ENCODE data around the gene CCDC60. TPM values are rescaled to one million over a fixed set of nuclear protein-coding genes. Genes with fewer than 3 reads are reported as not detected.

The CCDC60 gene
- total and polyA plus RNA-seq, 10 of the 15 experiments (the other 5 are each of a cell fraction or from before 2014, with no cell fraction given), result 0.19 TPM; not detected in 9

GRCh38 chr12:119576118-119576810 is 241.7 kb downstream of the CCDC60 start:
- no TSS peak for BruUV-seq (replicated peaks)
- ChIA-PET CTCF (no interaction called here), POLR2A (no interaction called here), RAD21 (ENCODE audit: unreplicated experiment) (no interaction called here), SMC1A (ENCODE audit: uncharacterized antibody, unreplicated experiment) (no interaction called here)
- no peaks in the 10 kb centered on the region for H3K27me3 ChIP-seq (replicated peaks in 1 of 2; ENCODE audit: control insufficient read depth in 2 of 2, insufficient read depth in 2 of 2, low read length in 1 of 2)
- no peak overlapping the region for H3K4me2 ChIP-seq (ENCODE audit: control insufficient read depth, insufficient read depth)
- ATAC-seq (no peak), FAIRE-seq (no peak), DNase-seq (ENCODE audit: low read depth, low spot score) (no peak)
- TF ChIP-seq FOS (IDR thresholded peaks at IDR 0.05; ENCODE audit: borderline replicate concordance, extremely low read depth, insufficient read length), result no peak
- no peak for TF ChIP-seq POLR2AphosphoS2 (IDR thresholded peaks at IDR 0.05; ENCODE audit: low read depth, low read length)
- no peak for TF ChIP-seq KLF5 (IDR thresholded peaks at IDR 0.05; ENCODE audit: partially characterized antibody)
- no peak for TF ChIP-seq NFIC (IDR thresholded peaks at IDR 0.05; ENCODE audit: low read depth, low read length)
- TF ChIP-seq PBX3 (IDR thresholded peaks at IDR 0.05; ENCODE audit: insufficient replicate concordance, low read depth, low read length), result no peak
- intact Hi-C loops (cut with micrococcal nuclease; ENCODE audit: unreplicated experiment) (no loop called here), in situ Hi-C loops (cut with MboI) (no loop called here)
- WGBS (ENCODE audit: insufficient coverage, insufficient replicate concordance, low lambda C conversion rate, missing lambda C conversion rate), result 49% methylated on average over 8 of the region's 8 CpGs
- no peak overlapping the region for H3K9ac ChIP-seq (ENCODE audit: control insufficient read depth, insufficient read depth, low read length)
- no peaks in the 10 kb centered on the region for H4K20me1 ChIP-seq (ENCODE audit: control insufficient read depth, insufficient read depth)
- H3K79me2 ChIP-seq (ENCODE audit: control insufficient read depth, insufficient read depth, low read length), result no peaks in the 10 kb centered on the region
- no peak overlapping the region for H3K27ac ChIP-seq (ENCODE audit: control insufficient read depth, insufficient read depth)
- no peaks in the 10 kb centered on the region for H3K4me1 ChIP-seq (ENCODE audit: control insufficient read depth, insufficient read depth, low read length)
- no peaks in the 10 kb centered on the region for H3K9me3 ChIP-seq (replicated peaks; ENCODE audit: control insufficient read depth, insufficient read depth, low read length)
- no peak overlapping the region for H3K4me3 ChIP-seq
- H3K36me3 ChIP-seq (ENCODE audit: control insufficient read depth in 2 of 2, insufficient read depth in 2 of 2, low read length in 1 of 2), result no peaks in the 10 kb centered on the region
- H2AFZ ChIP-seq (ENCODE audit: control insufficient read depth, low read depth, low read length), result no peak overlapping the region

- ATAC-seq (no peak), FAIRE-seq (no peak), DNase-seq (ENCODE audit: low read depth, low spot score) (no peak)
- no peak overlapping the region for H3K27ac ChIP-seq (ENCODE audit: control insufficient read depth, insufficient read depth)
- H3K4me3 ChIP-seq, result no peak overlapping the region
- H3K4me2 ChIP-seq (ENCODE audit: control insufficient read depth, insufficient read depth), result no peak overlapping the region
- ChIA-PET RAD21 (ENCODE audit: unreplicated experiment) (no interaction called here), CTCF (no interaction called here), POLR2A (no interaction called here), SMC1A (ENCODE audit: uncharacterized antibody, unreplicated experiment) (no interaction called here)
- no peaks in the 10 kb centered on the region for H3K79me2 ChIP-seq (ENCODE audit: control insufficient read depth, insufficient read depth, low read length)
- no peaks in the 10 kb centered on the region for H3K36me3 ChIP-seq (ENCODE audit: control insufficient read depth in 2 of 2, insufficient read depth in 2 of 2, low read length in 1 of 2)
- no peak overlapping the region for H2AFZ ChIP-seq (ENCODE audit: control insufficient read depth, low read depth, low read length)
- H3K9ac ChIP-seq (ENCODE audit: control insufficient read depth, insufficient read depth, low read length), result no peak overlapping the region
- in situ Hi-C loops (cut with MboI) (no loop called here), intact Hi-C loops (cut with micrococcal nuclease; ENCODE audit: unreplicated experiment) (no loop called here)
- no peaks in the 10 kb centered on the region for H3K27me3 ChIP-seq (replicated peaks in 1 of 2; ENCODE audit: control insufficient read depth in 2 of 2, insufficient read depth in 2 of 2, low read length in 1 of 2)
- H3K9me3 ChIP-seq (replicated peaks; ENCODE audit: control insufficient read depth, insufficient read depth, low read length), result no peaks in the 10 kb centered on the region
- WGBS (ENCODE audit: insufficient coverage, insufficient replicate concordance, low lambda C conversion rate, missing lambda C conversion rate), result 0% methylated on average over 1 of the region's 1 CpG
- no peaks in the 10 kb centered on the region for H4K20me1 ChIP-seq (ENCODE audit: control insufficient read depth, insufficient read depth)
- no TSS peak for BruUV-seq (replicated peaks)
- no peaks in the 10 kb centered on the region for H3K4me1 ChIP-seq (ENCODE audit: control insufficient read depth, insufficient read depth, low read length)
- TF ChIP-seq ATF3 (IDR thresholded peaks at IDR 0.05; ENCODE audit: borderline replicate concordance, extremely low read depth, low read depth, low read length) (no peak), MAX (IDR thresholded peaks at IDR 0.05; ENCODE audit: low read depth, low read length) (no peak), BHLHE40 (IDR thresholded peaks at IDR 0.05; ENCODE audit: borderline replicate concordance in 1 of 2, low read depth in 2 of 2, low read length in 1 of 2) (no peak), TAF1 (IDR thresholded peaks at IDR 0.05; ENCODE audit: borderline replicate concordance, low read depth, low read length) (no peak)
Observed at GRCh38 chr12:119576915-119577314, 242.4 kb downstream of the CCDC60 start.

Measured in GM12878 (cell line).